ENCODE results near the gene LTBP1.
"Not testable (repeated sequence)": the region's sequence is repeated elsewhere in the genome, so short reads cannot be mapped to it uniquely, and the experiment has no call there.

The LTBP1 gene

DNA sequence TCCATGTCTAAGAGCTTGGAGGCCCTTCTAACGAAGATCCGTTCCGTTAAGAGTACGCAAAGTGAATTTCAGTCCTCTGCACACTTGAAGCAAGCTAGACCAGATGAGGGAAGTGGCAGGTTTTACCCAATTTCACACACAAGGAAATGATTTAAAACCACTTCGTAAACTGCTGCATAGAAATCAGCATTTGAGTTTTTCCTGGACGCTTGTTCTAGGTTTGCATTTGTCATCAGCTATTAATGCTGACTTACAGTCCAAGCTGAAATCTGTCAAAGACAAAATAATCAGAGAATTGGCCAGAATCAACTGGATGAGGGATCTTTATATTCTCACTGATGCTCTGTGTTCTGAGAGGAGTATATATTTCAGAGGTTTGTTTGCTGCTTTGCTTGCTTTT is 412.1 kb downstream of the LTBP1 start:
- H3K36me3 Mint-ChIP-seq (ENCODE audit: low read depth) = peaks cover 7% of the 10 kb centered on the region
- H3K9me3 Mint-ChIP-seq = peaks cover 31% of the 10 kb centered on the region
- H3K4me3 Mint-ChIP-seq = no peak overlapping the region
- peaks cover 6% of the 10 kb centered on the region for H3K4me1 Mint-ChIP-seq (ENCODE audit: low read depth)
- DNase-seq (ENCODE audit: low spot score) = no peak
- no peak overlapping the region for H3K27ac Mint-ChIP-seq
- H3K27me3 Mint-ChIP-seq (ENCODE audit: low read depth) = no peaks in the 10 kb centered on the region

DNA sequence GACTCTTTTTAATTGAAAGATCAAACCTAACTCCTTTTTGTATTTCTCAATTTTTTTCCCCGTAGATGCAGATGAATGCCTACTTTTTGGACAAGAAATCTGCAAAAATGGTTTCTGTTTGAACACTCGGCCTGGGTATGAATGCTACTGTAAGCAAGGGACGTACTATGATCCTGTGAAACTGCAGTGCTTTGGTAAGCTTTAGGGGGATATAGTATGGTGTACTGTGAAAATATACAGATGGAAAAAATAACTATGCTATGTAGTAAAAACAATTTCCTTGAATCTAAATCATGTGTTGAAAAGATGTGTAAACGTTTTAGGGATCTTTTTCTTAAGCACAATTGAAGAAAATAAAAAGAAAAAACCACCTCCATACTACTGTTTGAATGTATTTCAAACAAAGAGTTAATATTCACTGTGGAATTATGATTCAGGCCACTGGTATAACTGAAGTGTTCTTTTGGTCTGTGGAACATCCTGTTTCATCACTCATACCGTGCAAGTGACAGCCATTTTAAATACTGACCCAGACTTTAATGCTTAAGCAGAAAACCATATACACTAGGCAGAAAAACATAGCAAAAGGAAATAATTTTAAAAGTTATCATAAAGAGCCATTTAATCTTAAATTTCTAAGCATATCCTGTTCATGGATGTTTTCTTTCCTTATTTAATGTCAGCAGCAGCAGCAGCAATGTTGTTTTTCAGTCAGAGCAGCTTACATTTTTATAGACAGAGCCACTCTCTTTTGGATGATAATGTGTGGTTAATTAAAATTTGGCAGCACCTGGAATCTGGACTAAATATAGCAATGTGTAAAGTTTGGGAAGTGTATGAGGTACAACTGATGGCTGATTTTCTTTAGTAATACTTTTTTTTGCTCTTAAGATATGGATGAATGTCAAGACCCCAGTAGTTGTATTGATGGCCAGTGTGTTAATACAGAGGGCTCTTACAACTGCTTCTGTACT is 416.9 kb downstream of the LTBP1 start:
- peaks cover 11% of the 10 kb centered on the region for H3K4me1 Mint-ChIP-seq (ENCODE audit: low read depth)
- H3K36me3 Mint-ChIP-seq (ENCODE audit: low read depth) = no peaks in the 10 kb centered on the region
- no peak overlapping the region for H3K4me3 Mint-ChIP-seq

DNA sequence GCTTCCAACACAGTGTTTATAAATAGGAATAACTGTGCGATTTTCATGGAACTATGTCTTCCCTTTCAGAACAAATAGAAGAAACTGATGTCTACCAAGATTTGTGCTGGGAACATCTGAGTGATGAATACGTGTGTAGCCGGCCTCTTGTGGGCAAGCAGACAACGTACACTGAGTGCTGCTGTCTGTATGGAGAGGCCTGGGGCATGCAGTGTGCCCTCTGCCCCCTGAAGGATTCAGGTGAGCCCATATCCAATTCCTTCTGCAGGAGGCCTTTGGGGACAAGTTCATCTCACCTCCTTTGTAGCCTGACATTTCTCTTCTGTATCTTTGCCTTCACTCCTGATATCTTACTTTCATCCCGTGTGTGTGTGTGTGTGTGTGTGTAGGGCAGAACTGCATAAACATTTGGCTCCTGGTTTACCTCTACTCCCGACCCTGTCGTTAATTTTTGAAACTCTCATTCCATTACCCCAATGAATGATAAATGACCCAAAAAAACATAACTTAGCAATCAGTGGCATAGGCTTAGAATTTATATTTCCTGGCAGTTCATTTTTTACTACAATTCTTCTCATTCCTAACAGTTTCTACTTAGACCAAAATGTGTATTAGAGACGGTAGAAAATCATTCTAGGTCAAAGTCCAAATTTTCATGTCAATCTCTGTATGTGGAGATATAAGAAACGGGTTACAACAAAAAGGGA is 418.7 kb downstream of the LTBP1 start:
- DNase-seq (ENCODE audit: low spot score) = no peak
- H3K27me3 Mint-ChIP-seq (ENCODE audit: low read depth) = peaks cover 3% of the 10 kb centered on the region
- H3K4me3 Mint-ChIP-seq = no peak overlapping the region
- H3K4me1 Mint-ChIP-seq (ENCODE audit: low read depth) = peaks cover 11% of the 10 kb centered on the region
- H3K9me3 Mint-ChIP-seq = peaks cover 3% of the 10 kb centered on the region
- H3K36me3 Mint-ChIP-seq (ENCODE audit: low read depth) = no peaks in the 10 kb centered on the region
- no peak overlapping the region for H3K27ac Mint-ChIP-seq

More for the DNA sequence above, 416.9 kb downstream of the LTBP1 start:
- no peak for DNase-seq (ENCODE audit: low spot score)
- Mint-ChIP-seq H3K27me3 (ENCODE audit: low read depth) (peaks cover 3% of the 10 kb centered on the region), H3K9me3 (peaks cover 3% of the 10 kb centered on the region), H3K27ac (no peak overlapping the region)

DNA sequence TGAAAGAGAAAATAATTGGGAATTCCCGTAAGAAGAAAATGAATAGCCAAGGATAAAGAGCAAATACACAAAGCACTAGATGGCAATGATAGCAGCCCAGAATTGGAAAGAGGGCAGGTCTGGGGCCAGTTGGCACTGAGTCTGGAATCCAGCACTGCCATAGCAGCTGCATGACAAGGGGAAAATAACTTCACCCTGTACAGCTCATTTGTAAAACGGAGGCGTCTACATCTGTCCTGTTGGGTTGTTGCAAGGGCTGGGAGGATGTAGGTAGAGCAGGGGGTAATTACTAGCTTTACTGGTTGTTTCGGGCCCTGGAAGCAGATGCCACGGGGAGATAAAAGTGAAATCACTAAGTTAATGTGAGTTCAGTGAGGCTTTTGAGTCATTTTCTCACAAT is 419.7 kb downstream of the LTBP1 start:
- H3K27ac Mint-ChIP-seq = no peak overlapping the region
- peak; percentile 26 for DNase-seq (ENCODE audit: low spot score)
- H3K9me3 Mint-ChIP-seq = peaks cover 3% of the 10 kb centered on the region
- no peaks in the 10 kb centered on the region for H3K36me3 Mint-ChIP-seq (ENCODE audit: low read depth)
- H3K4me1 Mint-ChIP-seq (ENCODE audit: low read depth) = peaks cover 11% of the 10 kb centered on the region
- no peak overlapping the region for H3K4me3 Mint-ChIP-seq
- H3K27me3 Mint-ChIP-seq (ENCODE audit: low read depth) = peaks cover 3% of the 10 kb centered on the region

DNA sequence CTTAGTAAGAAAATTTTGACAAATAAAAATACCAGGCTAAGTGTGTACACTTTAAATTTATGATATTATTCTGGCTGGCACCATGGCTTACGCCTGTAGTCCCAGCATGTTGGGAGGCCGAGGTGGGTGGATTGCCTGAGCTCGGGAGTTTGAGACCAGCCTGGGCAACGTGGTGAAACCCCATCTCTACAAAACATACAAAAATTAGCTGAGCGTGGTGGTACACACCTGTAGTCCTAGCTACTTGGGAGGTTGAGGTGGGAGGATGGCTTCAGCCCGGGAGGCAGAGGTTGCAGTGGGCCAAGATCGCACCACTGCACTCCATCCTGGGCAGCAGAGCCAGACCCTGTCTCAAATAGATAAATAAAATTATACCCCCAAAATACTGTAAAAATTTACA is 421.8 kb downstream of the LTBP1 start:
- not testable (repeated sequence) for H3K27me3 Mint-ChIP-seq (ENCODE audit: low read depth); H3K4me3 Mint-ChIP-seq; H3K27ac Mint-ChIP-seq; H3K36me3 Mint-ChIP-seq (ENCODE audit: low read depth); DNase-seq (ENCODE audit: low spot score); H3K9me3 Mint-ChIP-seq; H3K4me1 Mint-ChIP-seq (ENCODE audit: low read depth)

DNA sequence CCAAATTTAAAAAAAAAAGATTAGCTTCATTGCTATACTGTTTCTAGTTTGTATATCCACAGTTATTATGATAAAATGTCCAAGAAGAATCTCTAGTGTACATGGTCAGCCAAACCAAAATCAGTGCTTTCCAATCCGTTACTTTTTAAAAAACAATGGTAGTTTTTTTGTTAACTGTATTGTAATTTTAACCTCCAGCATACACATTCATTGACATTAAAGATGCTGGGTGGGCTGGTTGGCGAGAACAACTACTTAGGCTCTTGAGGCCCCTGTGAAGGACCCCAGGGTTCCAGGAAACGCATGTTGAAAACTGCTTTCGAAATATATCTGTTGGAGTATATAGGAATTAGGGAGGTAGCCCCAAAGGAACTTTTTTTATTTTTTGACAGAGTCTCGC is 422.4 kb downstream of the LTBP1 start:
- H3K9me3 Mint-ChIP-seq = no peaks in the 10 kb centered on the region
- no peak overlapping the region for H3K4me3 Mint-ChIP-seq
- no peak for DNase-seq (ENCODE audit: low spot score)
- H3K4me1 Mint-ChIP-seq (ENCODE audit: low read depth) = peaks cover 4% of the 10 kb centered on the region
- no peak overlapping the region for H3K27ac Mint-ChIP-seq
- H3K27me3 Mint-ChIP-seq (ENCODE audit: low read depth) = peaks cover 4% of the 10 kb centered on the region
- H3K36me3 Mint-ChIP-seq (ENCODE audit: low read depth) = no peaks in the 10 kb centered on the region

DNA sequence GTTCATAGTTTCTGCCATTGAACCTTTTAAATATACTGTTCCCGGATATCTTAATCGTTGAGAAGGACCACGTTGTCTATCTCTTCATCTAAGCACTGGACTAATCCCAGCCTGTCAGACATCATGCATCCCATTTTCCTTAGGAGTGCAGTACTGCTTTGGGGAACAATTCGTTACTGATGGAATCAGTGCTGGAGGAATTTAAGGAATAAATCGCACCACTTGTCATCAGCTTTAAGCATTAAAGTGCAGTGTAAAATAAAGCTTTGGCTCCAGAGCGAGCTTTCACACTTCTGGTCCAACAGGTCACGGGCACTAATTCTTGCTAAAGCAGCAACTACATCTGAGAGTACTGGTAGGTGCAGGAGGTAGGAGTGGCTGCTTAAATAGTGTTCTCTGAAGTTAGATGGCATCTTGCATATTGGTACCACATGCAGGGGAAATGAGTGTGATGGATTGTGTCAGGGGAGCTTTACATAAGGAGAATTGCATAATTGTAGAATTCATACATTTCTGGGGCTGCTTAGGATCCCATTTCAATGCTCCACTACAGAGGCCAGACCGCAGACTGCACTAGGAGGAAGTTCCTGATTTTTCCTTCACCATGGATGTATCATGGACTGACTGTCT is 424.0 kb downstream of the LTBP1 start:
- H3K4me1 Mint-ChIP-seq (ENCODE audit: low read depth) = peaks cover 4% of the 10 kb centered on the region
- H3K9me3 Mint-ChIP-seq = no peaks in the 10 kb centered on the region
- H3K4me3 Mint-ChIP-seq = no peak overlapping the region
- H3K27ac Mint-ChIP-seq = no peak overlapping the region
- no peaks in the 10 kb centered on the region for H3K36me3 Mint-ChIP-seq (ENCODE audit: low read depth)
- peaks cover 4% of the 10 kb centered on the region for H3K27me3 Mint-ChIP-seq (ENCODE audit: low read depth)
- no peak for DNase-seq (ENCODE audit: low spot score)

DNA sequence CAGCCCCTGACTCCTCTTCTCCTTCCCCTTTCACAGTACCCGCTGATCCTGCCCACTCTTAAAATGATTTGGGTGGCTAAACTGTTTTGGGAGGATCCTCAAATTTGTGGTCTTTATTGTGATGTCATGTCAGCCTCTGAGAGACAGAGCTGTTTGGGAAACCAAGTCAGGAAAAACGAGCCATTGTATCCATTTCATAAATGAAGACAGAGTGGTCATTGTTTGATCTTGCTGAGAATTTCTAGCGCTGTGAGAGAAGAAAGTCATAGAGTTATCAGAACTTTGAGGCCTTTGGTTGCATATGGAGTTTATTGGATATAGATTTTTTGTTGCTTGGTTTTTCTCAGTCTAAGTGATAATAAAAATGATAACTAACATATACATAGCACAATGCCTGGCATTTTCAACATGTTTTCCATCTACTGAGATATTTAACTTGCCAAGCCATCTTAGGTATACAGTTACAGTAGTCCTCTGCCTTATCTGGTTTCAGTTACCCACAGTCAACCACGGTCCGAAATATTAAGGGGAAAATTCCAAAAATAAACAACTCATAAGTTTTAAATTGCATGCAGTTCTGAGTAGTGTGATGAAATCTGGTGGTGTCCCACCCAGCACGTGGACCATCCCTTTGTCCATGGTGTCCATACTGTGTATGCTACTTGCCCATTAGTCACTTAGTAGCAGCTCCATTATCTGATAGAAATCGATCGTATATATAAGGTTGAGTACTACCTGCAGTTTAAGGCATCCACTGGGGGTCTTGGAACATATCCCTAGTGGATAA is 424.7 kb downstream of the LTBP1 start:
- Mint-ChIP-seq H3K27ac (no peak overlapping the region), H3K27me3 (ENCODE audit: low read depth) (peaks cover 1% of the 10 kb centered on the region), H3K36me3 (ENCODE audit: low read depth) (no peaks in the 10 kb centered on the region), H3K9me3 (no peaks in the 10 kb centered on the region), H3K4me3 (no peak overlapping the region), H3K4me1 (ENCODE audit: low read depth) (peaks cover 1% of the 10 kb centered on the region)
- no peak for DNase-seq (ENCODE audit: low spot score)

DNA sequence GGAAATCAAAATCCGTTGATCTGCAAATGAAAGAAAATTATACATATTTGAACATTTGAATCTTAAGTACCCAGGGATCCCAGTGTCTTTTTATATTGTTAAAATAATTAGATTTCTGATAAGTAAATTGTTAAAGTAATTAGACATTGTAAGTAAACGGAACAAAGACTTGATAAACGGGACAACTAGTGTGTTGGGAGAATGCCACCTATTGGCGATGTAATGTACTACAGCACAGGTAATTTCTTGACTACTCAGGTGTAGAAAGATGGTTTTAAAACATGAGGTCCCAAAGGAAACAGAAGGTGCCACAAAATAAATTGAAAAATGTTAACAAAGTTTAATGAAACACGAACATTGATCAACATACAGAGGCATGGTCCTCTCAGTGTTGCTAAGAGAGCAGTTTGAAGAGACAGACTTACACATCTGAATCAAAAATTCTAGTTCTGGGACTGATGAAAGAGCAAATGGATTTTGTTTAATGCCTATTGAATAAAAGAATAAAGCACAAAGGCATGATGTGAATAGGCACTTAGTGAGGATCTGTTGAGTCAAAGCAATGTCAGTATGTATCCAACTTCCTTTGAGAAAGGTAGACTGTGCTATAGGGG is 426.3 kb downstream of the LTBP1 start:
- Mint-ChIP-seq H3K27ac (no peak overlapping the region), H3K4me1 (ENCODE audit: low read depth) (no peaks in the 10 kb centered on the region), H3K4me3 (no peak overlapping the region), H3K36me3 (ENCODE audit: low read depth) (no peaks in the 10 kb centered on the region), H3K27me3 (ENCODE audit: low read depth) (peaks cover 1% of the 10 kb centered on the region), H3K9me3 (no peaks in the 10 kb centered on the region)
- no peak for DNase-seq (ENCODE audit: low spot score)

DNA sequence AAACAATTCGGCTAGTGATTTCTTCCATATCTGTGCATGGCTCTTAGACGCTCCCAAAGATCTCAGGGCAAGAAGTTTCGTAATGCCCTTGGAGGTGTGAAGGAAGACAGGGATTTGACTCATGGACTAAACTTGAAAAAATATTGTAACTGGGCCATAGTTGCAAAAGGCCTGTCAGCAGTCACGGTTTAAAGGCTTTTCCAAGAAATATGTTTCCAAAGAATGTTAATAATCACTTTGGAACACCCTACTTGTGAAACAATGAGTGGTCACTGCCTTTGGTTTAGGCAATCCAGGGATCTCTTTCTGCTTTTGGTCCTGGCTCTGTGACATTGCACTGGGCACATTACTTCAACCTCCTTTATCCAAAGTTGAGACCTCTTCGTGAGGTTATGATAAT is 427.2 kb downstream of the LTBP1 start:
- H3K4me1 Mint-ChIP-seq (ENCODE audit: low read depth) = no peaks in the 10 kb centered on the region
- H3K36me3 Mint-ChIP-seq (ENCODE audit: low read depth) = no peaks in the 10 kb centered on the region
- peaks cover 1% of the 10 kb centered on the region for H3K27me3 Mint-ChIP-seq (ENCODE audit: low read depth)

DNA sequence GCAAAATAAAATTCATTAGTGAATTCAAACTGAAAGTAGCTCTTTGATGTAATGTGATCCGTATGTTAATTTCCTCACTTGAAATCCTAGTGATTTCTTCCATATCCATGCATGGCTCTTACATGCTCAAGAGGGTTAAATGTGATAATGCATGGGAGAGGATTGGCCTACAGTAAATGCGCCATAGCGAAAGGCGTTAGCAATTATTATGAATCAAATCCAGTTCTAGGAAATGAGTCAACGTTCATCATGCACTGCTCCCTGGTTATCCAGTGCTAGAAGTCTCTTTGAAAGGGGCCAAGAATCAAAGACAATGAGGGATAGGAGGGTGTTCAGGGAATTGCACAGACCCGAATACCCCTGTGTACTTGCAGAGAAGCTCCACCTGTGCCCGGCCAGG is 428.3 kb downstream of the LTBP1 start:
- H3K27ac Mint-ChIP-seq = no peak overlapping the region
- DNase-seq (ENCODE audit: low spot score) = no peak
- peaks cover 1% of the 10 kb centered on the region for H3K27me3 Mint-ChIP-seq (ENCODE audit: low read depth)
- no peaks in the 10 kb centered on the region for H3K9me3 Mint-ChIP-seq
- no peaks in the 10 kb centered on the region for H3K36me3 Mint-ChIP-seq (ENCODE audit: low read depth)
- no peak overlapping the region for H3K4me3 Mint-ChIP-seq
- H3K4me1 Mint-ChIP-seq (ENCODE audit: low read depth) = no peaks in the 10 kb centered on the region

More for the DNA sequence above, 427.2 kb downstream of the LTBP1 start:
- no peaks in the 10 kb centered on the region for H3K9me3 Mint-ChIP-seq
- no peak for DNase-seq (ENCODE audit: low spot score)
- no peak overlapping the region for H3K4me3 Mint-ChIP-seq
- H3K27ac Mint-ChIP-seq = no peak overlapping the region

DNA sequence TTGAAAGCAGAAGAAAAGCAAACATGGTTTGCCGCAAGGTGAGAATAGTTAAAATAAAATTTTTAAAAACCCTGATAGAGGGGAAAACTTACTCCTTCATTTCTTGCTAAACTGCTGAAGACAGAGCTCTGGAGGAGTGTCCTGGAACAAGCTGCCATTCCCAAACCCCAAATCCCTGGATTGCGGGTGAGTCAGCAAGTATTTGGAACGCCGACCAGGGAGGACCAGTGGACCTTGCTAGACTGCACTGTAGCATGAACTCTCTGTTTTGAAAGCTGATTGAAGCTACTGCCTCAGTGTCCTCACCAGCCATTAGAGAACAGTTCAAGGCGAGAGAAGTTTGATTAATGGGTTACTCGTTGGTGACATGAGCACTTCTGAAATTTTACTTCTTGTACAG is 430.3 kb downstream of the LTBP1 start:
- peaks cover 5% of the 10 kb centered on the region for H3K27me3 Mint-ChIP-seq (ENCODE audit: low read depth)
- no peaks in the 10 kb centered on the region for H3K9me3 Mint-ChIP-seq
- no peak overlapping the region for H3K27ac Mint-ChIP-seq
- no peak overlapping the region for H3K4me3 Mint-ChIP-seq
- no peak for DNase-seq (ENCODE audit: low spot score)
- H3K36me3 Mint-ChIP-seq (ENCODE audit: low read depth) = no peaks in the 10 kb centered on the region
- no peaks in the 10 kb centered on the region for H3K4me1 Mint-ChIP-seq (ENCODE audit: low read depth)

DNA sequence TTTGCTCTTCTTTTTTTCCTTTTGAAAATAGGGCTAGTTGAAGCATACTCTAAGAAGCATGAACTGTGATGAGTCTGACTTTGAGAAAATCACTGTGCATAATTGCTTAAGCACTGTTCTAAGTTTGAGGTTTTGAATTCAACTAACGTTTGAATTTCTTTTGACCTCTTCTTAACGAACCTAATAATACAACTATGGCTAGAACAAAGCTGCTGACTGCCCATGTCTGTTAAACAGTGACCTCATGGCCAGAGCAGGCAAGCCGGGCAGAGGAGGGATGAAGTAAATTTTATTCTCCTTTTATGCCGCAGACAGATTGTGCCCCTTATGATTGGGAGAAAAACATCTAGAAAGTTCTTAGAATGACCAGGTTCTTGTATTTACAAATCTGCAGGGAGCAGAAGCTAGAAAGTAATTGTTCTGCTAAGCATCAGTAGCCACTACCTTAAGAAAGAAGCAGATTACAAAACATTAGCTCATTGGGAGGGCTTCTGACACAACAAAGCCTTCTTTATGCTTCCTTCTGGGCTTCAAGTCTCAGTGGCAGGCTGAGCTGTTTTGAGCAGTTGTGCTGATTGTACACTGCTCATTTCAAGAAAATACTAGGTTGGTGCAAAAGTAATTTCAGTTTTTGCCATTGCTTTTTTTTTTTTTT is 431.9 kb downstream of the LTBP1 start:
- Mint-ChIP-seq H3K27me3 (ENCODE audit: low read depth) (peaks cover 7% of the 10 kb centered on the region), H3K4me3 (no peak overlapping the region), H3K4me1 (ENCODE audit: low read depth) (no peaks in the 10 kb centered on the region), H3K27ac (no peak overlapping the region), H3K36me3 (ENCODE audit: low read depth) (no peaks in the 10 kb centered on the region), H3K9me3 (no peaks in the 10 kb centered on the region)
- no peak for DNase-seq (ENCODE audit: low spot score)
